NOMO-1 treated with DMSO at 0.1 percent for 48 hours (cell line): ENCODE data around the gene PARL.

ENCODE experiments used
- DNase-seq: peaks from one replicate; lab custom pipeline; 2025; ENCODE audit not compliant: unreplicated experiment; lab: John Stamatoyannopoulos, UW

Gene PARL

DNA sequence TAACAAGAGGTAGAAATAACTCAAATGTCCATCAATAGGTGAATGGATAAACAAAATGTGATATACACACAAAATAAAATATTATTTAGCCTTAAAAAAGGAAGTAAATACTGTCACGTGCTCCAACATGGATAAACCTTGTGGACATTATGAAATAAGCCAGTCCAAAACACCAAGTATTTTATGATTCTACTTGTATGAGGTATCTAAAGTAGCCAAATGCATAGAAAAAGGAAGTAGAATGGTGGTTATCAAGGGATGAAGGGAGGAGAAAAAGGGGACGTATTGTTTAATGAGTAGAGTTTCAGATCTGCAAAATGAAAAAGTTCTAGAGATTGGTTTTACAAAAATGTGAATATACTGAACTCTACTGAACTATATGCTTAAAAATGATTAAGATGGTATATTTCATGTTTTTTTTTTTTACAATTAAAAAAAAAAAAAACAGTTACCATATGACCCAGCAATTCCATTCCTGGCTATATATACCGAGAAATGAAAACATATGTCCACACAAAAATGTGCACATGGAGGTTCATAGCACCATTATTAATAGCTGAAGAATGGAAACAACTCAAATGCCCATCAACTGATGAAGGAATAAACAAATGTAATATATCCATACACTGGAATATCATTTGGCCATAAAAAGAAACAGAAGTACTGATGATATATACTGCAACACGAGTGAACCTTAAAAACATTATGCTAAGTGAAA, 30.2 kb downstream of the PARL start:
- peak; percentile 83 for DNase-seq

DNA sequence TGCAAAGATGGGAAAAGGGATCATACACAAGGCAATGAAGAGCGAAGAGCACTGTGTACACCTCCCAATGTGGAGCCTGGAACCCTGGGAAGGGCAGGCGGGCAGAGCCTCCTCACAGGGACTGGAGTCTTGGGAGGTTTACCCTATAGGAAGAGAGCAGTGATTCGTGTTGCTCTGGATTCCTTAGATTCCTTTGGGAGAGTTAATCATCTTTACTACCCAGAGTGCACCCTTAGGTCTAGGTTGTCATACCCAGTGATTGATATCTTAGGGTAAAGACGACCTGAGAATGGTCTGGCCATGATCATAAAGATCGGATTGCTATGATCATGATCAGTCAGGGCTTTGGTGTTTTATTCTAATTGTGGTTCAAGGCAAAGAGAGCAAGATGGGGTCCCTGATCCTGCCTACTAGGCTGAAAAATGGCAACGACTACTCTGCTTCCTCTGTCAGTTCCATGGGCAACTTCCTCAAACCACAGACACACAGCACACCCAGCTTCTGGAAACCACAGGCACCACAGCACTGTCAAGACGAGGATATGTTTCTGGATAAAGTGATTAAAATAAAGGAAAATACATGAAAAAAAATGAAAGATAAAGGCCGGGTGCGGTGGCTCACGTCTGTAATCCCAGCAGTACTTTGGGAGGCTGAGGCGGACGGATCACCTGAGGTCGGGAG, 38.9 kb downstream of the PARL start:
- DNase-seq = peak; percentile 38

DNA sequence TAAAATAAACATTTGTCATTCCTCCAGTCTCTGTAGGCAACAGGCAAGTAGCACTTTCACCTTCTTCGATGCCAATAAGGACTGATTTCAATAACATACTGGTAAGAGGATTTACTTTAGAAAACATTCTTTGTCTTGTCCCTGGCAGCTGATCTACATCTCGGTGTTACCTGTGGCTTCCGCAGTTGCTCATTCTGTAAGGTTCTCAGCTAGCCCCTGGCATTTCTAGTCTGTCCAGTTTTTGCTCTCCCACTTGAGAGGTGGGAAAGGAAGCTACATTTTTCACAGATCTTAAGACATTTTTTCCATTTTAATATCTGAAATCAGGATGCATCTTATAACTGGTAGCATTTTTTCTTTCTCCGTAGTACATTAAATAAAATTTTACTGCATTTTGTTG, 39.6 kb downstream of the PARL start:
- no peak for DNase-seq

DNA sequence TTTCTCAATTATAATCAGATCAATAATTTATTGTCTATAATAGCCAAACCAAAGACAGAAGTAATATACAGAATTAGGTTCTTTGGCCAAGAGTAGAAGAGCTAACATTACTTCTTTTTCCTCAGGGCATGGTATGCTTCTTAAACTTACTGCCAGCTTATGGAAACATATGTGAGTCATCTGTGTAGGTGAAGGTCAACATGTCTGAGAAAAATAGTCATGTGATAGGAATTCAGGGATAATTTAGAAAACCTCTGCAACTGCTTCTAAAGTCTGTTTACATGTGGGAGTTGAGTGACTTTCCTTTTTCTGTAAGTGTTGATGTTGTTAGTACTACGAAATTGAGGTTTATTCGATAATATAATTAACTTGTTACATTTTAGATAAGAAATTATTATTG, 40.1 kb downstream of the PARL start:
- no peak for DNase-seq

DNA sequence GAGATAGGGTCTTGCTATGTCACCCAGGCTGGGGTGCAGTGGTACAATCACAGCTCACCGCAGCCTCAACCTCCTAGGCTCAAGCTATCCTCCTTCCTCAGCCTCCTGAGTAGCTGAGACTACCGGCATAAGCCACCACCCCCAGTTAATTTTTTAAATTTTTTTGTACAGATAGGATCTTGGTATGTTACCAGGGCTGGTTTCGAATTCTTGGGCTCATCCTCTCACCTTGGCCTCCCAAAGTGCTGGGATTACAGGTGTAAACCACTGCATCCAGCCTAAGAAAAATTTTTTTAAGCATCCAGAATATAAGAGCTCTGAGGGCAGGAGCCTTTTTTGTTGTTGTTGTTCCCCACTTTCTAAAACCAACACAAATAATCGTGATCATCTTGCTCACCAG, 44.9 kb downstream of the PARL start:
- DNase-seq = no peak

DNA sequence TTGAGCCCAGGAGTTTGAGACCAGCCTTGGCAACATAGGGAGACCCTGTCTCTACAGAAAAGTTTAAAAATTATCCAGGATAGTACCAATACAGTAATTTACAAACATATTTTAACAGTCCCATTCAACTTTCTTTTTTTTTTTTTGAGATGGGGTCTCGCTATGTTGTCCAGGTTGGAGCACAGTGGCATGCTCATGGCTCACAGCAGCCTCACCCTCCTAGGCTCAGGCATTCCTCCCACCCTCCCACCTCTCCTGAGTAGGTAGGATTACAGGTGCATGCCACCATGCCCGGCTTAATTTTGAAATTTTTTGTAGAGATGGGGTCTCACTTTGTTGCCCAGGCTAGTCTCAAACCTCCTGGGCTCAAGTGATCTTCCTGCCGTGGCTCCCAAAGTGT, 46.8 kb downstream of the PARL start:
- no peak for DNase-seq

DNA sequence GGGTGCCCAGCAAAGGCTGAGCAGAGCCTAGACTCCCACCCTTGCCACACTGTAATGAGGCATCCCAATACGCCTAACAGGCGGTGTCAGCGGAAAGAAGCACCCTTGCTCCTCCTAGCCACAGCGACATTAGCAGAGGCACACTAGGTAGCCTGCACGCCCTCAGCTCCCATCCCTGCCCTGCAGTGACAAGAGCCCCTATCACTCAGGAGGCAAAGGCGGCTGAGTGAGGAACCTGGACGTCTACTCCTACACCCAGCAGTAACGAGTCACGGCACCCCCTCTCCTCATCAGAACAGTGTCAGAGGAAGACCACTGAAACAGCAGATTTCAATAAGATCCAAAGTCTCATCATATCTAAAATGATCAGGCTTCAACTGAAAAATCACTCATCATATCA, 47.3 kb downstream of the PARL start:
- DNase-seq = no peak

DNA sequence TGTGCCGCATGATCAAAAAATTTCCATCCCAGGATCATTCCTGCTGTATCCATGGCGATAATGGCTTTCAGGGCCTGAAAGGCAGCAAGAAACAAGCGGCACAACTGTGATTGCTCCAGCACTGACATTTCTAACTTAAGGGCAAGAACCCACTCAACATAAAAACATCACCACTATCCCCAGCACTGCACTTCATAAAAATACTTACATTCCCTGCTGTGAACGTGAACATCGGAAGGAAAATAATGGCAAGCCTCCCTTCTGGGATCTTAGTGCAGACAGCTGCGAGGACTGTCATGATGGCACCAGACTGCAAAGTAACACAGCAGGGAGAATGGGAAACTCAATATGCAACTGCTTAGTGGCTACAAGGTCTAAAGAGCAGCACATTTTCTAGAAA, 51.2 kb downstream of the PARL start:
- DNase-seq = no peak

DNA sequence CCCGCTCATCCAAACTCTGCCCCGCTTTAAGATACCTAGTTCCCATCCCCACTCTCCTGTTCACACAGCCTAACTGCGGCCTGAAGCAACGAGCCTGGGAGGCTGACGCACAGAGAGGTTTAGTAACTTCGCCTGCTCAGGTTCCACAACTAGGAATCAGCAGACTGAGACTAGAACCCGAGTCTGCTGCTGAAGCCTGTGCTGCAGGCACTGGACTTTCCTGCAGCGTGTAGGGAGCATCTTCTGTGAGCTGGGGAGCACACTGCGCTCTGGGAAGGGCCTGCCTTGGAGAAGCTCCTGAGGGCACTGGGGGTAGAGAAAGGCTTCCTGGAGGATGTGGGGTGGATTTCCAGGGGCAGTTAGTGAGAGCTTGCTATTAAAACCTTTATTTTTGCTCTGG, 54.5 kb downstream of the PARL start:
- DNase-seq = no peak

DNA sequence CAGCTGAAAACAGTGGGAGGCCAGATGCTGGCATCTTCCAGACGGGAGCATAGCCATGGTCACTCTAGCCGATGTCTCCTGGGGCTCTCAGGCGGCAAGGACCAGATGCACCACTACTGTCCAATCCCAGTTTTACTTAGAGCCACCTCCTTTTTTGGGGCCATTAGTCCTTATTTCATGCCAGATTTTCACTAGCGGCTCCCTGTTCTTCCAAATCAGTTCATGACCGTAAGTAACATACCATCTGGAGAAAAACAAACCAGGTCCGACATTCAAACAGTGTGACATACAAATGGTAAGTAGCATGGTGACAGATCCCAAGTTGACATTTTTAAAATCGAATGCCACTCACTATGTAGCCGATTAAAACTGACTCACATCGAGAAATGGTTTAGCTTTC, 55.2 kb downstream of the PARL start:
- DNase-seq = no peak

DNA sequence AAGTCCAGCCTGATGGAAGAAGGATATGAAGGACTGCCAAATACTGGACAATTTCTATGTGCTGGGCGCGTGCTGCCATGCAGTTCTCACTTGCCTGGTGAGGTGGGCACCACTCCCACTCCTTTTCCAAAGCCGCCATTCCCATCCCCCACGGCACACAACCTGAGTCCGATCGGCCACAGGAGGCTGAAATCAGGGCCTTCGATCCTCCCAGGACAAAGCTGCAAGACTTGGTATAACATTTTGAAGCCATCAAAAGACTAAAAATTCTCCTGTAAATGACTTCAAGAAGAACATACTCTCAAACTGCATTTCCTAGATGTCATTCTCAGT, 56.2 kb downstream of the PARL start:
- DNase-seq = no peak

DNA sequence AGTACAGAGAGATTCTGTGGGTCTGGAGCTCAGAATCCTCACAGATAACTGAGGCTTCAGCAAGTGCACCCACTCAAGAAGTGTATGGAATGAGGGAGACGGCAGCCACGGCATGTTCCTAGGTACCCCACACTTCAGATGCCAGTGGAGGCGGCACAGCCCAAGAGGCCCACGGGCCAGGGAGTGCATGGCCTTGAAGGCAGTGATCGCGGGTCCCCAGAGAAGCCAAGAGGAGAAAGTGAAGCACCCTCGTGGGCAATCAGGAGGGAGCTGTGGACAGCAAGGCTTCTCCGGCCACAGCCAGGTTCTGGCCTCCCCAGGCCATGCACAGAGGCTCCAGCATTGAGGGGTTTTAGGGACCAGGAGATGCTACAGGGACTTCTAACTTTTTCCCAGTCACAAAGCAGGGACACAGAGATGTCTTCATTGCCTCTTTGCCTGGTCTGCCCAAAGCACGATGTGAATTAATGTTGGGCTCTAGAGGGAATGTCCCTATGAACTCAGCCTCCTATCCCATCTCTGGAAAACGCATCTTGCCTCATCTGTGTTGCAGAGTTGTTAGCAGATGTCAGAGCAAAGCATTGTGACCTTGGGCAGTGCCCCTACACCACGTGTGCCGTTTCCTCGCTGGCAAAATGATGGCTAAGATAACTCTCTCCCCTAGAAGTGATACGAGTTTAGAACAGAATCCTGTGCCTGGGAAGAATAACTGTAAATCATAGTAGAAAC, 56.7 kb downstream of the PARL start:
- no peak for DNase-seq

DNA sequence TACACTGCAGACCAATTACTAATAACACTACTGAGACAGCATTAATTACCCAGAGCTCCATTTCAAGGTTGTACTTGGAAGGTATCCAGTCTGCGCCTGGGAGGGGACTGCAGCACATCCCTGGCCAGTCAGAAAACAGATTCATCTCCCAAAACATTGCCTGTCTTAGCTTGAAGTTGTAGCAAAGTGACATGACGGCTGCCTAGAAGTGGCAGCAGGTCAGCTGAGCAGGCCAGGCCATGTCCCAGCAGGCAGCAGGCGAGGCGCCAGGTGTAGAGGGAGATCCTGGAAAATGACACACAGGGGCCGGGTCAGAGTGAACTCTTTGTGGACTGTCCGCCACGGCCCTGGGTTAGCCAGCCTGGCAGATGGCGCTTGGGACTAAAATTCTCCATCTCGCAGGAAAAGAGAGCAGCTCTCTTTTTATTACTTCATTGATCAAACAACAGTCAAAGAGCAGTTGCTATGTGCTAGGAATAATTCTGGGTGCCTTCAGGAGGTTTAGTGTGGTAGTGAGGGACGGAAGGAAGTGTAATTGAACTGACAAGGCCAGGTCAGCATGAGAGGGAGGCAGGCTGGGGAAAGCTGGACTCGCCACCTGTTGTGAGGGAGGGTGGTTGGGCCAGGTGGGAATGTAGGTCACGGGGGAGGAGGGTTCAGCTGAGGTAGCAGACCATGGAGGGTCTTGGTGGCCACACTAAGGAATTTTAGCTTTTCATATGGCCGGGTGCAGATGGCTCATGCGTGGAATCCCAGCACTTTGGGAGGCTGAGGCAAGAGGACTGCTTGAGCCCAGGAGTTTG, 58.0 kb downstream of the PARL start:
- DNase-seq = no peak

DNA sequence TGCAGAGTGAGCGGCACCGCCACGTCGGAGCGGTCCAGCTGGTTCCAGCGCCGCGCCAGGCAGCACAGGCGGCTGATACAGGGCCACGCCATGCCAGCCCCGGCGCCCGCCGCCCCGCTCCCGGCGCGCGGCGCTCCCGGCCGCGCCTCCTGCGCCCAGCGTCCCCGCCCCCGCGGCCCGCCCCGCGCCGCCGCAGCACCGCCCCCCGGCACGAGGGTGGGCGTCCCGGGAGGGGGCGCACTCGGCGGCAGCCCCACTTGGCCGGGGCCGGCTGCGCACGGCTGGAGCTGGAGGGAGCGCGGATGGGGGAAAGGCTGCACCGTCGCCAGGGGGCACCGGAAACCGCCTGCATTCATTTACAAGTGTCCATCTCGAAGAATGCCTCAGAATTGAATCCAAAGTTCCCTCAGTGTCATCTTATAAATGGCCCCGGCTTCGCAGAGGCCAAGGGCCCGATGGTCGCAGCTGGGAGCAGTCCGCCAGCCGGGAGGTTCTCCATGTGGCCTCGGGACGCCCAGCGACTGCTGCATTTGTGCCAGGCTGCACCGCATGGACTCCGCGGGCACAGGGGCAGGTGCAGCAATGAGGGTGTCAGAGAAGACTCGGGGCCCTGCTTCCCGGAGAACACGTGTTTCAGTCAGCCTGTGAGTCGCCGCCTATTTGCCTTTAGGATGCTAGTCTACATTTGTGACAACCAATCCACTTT, 59.1 kb downstream of the PARL start, which contains the start of gene MAP6D1:
MAP6D1 (minus strand) TSS at position 122 of the 706 bp plus-strand sequence; CDS start at position 92, 30 bp downstream.
- peak; percentile 78 for DNase-seq

DNA sequence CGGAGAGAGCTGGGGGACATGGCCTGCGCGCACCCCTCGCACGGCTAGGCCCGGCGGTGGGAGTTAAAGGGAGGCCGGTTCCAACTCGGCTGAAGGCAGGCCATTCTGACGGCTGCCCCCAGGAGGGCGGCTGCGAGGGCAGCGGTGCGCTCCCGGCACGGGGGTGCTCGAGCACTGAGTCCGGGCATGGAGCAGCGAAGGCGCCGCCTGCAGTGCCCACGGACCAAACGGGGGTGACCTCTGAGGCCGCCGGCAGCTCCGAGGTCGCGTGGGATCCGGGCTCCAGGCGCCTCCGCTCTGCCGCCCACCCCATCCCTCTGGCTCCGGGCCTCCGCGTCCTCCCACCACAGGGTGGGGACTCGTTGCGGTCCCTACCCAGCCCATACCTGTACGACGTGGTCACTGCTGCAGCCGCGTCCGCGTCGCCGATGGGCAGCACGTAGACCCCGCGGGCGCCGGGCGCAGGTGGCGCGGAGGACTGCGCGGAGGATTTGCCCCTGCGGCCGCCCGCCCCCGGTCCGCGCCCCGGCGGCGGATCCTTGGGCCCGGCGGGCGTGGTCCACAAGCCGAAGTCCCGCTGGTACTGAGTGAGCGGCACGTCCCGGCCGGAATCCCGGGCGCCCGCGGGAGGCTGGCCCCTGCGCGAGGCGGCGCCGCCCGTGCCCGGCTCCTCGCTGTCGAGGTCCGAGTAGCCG, 59.8 kb downstream of the PARL start:
- no peak for DNase-seq

DNA sequence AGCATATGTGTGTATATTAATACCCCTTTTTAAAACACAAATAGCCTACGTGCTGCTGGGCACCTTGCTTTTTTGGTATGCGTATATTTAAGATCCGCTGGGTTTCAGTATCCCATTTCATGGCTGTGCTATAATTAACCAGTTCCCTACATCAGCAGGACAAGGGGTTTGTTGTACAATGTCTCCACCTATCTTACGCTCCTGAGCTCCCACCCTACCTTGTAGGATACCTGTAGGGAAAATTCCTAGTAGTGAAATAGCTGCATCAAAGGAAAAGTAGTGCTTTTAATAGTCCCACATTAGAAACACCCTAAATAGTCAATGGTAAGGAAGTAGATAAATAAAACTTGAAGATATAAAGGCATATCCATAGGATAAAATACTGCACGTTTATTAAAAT, 60.7 kb downstream of the PARL start:
- DNase-seq = no peak

DNA sequence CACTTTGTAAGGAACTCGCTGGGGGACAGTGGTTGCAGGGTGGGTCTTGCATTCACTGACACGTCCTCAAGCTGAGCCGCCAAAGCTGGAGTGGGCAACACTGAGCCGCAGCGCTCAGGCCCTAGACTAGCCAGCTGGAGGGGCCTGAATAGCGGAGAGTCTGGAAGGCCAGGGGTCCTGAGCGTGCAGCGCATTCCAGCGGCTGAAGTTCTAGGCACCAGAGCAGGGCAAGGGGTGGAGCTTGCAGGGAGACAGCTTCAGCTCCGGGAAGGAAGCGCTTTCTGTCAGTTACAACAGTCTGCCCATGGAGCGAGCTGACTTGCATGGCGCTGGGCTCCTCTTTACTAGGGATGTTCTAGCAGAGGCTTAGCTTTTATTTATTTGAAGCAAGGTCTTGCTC, 62.0 kb downstream of the PARL start:
- no peak for DNase-seq

DNA sequence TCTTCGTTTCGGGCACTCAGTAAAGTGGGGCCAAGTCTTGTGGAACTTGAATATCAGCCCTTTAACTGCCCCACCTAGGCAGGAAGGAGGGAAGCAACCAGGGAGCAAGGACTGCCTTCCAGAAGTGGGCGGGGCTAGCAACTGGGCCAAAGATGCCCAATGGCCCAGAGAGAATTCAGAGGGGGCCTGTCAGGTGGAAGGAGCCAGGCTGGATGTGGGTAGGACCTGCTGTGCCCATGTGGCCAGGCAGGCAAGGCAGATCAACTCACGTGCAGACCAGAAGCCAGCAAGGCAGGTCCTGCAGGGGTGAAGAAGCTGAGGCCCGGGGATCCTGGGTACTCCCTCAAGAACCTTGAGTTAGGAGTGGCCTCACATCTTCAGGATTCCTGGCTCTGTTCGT, 64.8 kb downstream of the PARL start:
- DNase-seq = no peak

DNA sequence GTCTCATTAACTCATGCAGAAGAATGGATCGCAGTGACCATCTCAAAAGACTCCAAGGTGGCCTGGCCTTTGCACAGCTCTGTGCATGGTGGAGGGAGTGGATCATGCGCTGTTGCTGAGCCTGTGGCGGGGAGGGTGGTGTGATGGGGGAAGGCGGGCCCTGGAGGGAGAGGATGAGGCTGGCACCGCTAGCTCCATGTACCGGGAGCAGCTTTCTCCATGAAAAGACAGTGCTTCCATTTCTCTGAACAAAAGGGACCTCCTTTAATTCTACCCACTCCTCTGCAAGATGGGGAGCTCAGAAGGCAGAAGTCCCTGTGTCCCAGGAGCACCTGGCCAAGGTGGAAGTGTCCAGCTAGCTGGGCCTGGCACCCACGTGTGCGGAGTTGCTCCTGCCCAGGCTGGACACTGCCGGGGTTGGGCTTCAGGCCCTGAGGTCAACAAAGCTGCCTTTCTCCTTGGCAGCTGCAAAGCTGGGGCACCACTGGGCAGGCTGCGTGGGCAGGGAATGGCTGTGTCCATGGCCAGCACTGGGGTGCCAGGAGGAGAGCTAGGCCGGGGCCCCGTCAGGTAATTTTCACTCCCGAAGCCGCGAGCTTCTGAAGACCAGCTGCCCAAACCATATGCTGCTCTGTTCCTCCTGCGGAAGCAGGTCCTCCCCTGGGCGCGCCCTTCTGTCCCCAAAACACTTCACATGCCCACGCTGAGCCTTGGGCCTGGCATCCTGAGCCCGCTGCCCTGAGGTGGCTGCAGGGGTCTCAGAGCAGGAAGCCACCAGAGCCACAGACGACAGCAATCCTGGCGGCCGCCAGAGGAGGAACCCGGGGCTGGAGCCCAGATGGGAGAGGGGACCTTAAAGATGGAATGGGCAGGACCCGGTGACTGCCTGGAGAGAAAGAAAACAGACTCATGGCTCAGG, 65.7 kb downstream of the PARL start:
- DNase-seq = no peak
